Esophagus squamous epithelium (tissue), 4 donors: ENCODE results near the gene CALML5.

Experiments used
- POLR2A ChIP-seq, 4 donors: fragments of 450-650 bp; IDR thresholded peaks; one replicate each; pipeline ENCODE4 v1.6.1; 2017; ENCODE audit warnings: antibody characterized with exemption in 4 of 4, mild to moderate bottlenecking in 4 of 4, moderate library complexity in 3 of 4
- TF ChIP-seq, protein P1 (sequence below), 6 experiments: fragments of 450-650 bp in 4 of 6; fragments of 200-600 bp in 2 of 6; sonication (generic) in 2 of 6; IDR thresholded peaks; one replicate each; pipeline ENCODE4 v1.5.1; 2016 to 2019; ENCODE audit warnings: antibody characterized with exemption in 6 of 6, mild to moderate bottlenecking in 4 of 6, moderate library complexity in 4 of 6

- TF ChIP-seq, protein P1, sequence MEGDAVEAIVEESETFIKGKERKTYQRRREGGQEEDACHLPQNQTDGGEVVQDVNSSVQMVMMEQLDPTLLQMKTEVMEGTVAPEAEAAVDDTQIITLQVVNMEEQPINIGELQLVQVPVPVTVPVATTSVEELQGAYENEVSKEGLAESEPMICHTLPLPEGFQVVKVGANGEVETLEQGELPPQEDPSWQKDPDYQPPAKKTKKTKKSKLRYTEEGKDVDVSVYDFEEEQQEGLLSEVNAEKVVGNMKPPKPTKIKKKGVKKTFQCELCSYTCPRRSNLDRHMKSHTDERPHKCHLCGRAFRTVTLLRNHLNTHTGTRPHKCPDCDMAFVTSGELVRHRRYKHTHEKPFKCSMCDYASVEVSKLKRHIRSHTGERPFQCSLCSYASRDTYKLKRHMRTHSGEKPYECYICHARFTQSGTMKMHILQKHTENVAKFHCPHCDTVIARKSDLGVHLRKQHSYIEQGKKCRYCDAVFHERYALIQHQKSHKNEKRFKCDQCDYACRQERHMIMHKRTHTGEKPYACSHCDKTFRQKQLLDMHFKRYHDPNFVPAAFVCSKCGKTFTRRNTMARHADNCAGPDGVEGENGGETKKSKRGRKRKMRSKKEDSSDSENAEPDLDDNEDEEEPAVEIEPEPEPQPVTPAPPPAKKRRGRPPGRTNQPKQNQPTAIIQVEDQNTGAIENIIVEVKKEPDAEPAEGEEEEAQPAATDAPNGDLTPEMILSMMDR (IDR thresholded peaks at IDR 0.05) = no peak
- no peak for TF ChIP-seq POLR2A (IDR thresholded peaks at IDR 0.05)
These were observed 10.3 kb upstream of the CALML5 start for GRCh38 chr10:5509691-5510090.
